GM12878 (cell line): Measurements from ENCODE around the gene HLA-DQB1. TPM values are rescaled to one million over a fixed set of nuclear protein-coding genes. Genes with fewer than 3 reads are reported as not detected.
A peak's percentile ranks its signal among the peaks of the same experiment; 100 is the strongest.

Experiments used
- ATAC-seq: fragments of 200-7000 bp; cut with Tn5 transposase; 3 replicates; pipeline ENCODE4 v1.9.1; 2020; ENCODE audit warnings: mild to moderate bottlenecking, moderate library complexity
- BruUV-seq: library from RNA; stranded (reverse); fragments of 400-500 nt; replicated peaks from 2 replicates; lab custom pipeline; 2021; lab: Mats Ljungman, UMichigan
- CTCF ChIA-PET: fragments of 300-600 bp; sonication (Branson Sonifier 250); formaldehyde crosslinking; extraction: SDS; loops from one replicate; lab custom pipeline; 2021; ENCODE audit warnings: inconsistent platforms; lab: Yijun Ruan, JAX
- POLR2A ChIA-PET: fragments of 350-600 bp; formaldehyde crosslinking; extraction: SDS; loops from one replicate; lab custom pipeline; 2021; ENCODE audit warnings: inconsistent platforms; lab: Charles Lee
- RAD21 ChIA-PET: fragments of 300-600 bp; sonication (Branson Sonifier 250); formaldehyde crosslinking; loops from one replicate; lab custom pipeline; 2023; ENCODE audit warnings: antibody characterized with exemption; ENCODE audit not compliant: unreplicated experiment; lab: Charles Lee
- SMC1A ChIA-PET: fragments of 300-600 bp; sonication (Branson Sonifier 250); formaldehyde crosslinking; loops from one replicate; lab custom pipeline; 2023; ENCODE audit not compliant: unreplicated experiment, uncharacterized antibody; lab: Charles Lee
- DNase-seq: peaks from one replicate; pipeline ENCODE4 v3.0.0-alpha.2; 2011; ENCODE audit warnings: low read depth, low spot score
- FAIRE-seq: peaks from 3 replicates; lab custom pipeline; 2011; peaks lifted over from hg19 to GRCh38; lab: Jason Lieb, UNC
- H2AFZ ChIP-seq: 2 replicates; pipeline ENCODE4 v1.6.0; 2011; ENCODE audit warnings: low read depth, low read length, control low read depth; ENCODE audit not compliant: control insufficient read depth
- H3K27ac ChIP-seq: 2 replicates; pipeline ENCODE4 v1.5.1; 2011; ENCODE audit warnings: control low read depth; ENCODE audit not compliant: control insufficient read depth, insufficient read depth
- H3K27me3 ChIP-seq, 2 experiments: replicated peaks in 1 of 2; 2 replicates each; pipeline versions ENCODE4 v1.6.0 to v1.6.1; 2011; ENCODE audit warnings: low read length in 1 of 2; ENCODE audit not compliant: control insufficient read depth in 2 of 2, insufficient read depth in 2 of 2
- H3K36me3 ChIP-seq, 2 experiments: 2 replicates each; pipeline ENCODE4 v1.5.1; 2011; ENCODE audit warnings: low read length in 1 of 2; ENCODE audit not compliant: control insufficient read depth in 2 of 2, insufficient read depth in 2 of 2
- H3K4me1 ChIP-seq: 2 replicates; pipeline ENCODE4 v1.6.1; 2011; ENCODE audit warnings: mild to moderate bottlenecking, low read length, moderate library complexity, mixed read lengths; ENCODE audit not compliant: control insufficient read depth, insufficient read depth
- H3K4me2 ChIP-seq: 2 replicates; pipeline ENCODE4 v1.6.0; 2011; ENCODE audit warnings: control low read depth; ENCODE audit not compliant: control insufficient read depth, insufficient read depth
- H3K4me3 ChIP-seq: fragments of 200-600 bp; sonication (generic); 2 replicates; pipeline ENCODE4 v1.5.1; 2016
- H3K79me2 ChIP-seq: 2 replicates; pipeline ENCODE4 v1.6.0; 2011; ENCODE audit warnings: low read length; ENCODE audit not compliant: control insufficient read depth, insufficient read depth
- H3K9ac ChIP-seq: 2 replicates; pipeline ENCODE4 v1.8.0; 2011; ENCODE audit warnings: low read length, control low read depth, mixed read lengths; ENCODE audit not compliant: control insufficient read depth, insufficient read depth
- H3K9me3 ChIP-seq: replicated peaks from 3 replicates; pipeline ENCODE4 v1.5.1; 2011; ENCODE audit warnings: mild to moderate bottlenecking, low read length; ENCODE audit not compliant: control insufficient read depth, insufficient read depth
- H4K20me1 ChIP-seq: 2 replicates; pipeline ENCODE4 v1.6.0; 2011; ENCODE audit not compliant: control insufficient read depth, insufficient read depth
- E2F4 ChIP-seq: IDR thresholded peaks from 2 replicates; pipeline ENCODE4 v1.6.1; 2012; ENCODE audit warnings: low read depth, low read length, improper control_type of control experiment
- FOXM1 ChIP-seq: IDR thresholded peaks from 2 replicates; pipeline ENCODE4 v1.6.1; 2012; ENCODE audit warnings: low read depth, mild to moderate bottlenecking, inconsistent platforms, low read length, moderate library complexity
- HDAC6 ChIP-seq: fragments of 200-600 bp; sonication (generic); IDR thresholded peaks from one replicate; pipeline ENCODE4 v1.8.0; 2017; ENCODE audit warnings: antibody characterized with exemption; ENCODE audit not compliant: unreplicated experiment
- MEF2A ChIP-seq: IDR thresholded peaks from 2 replicates; pipeline ENCODE4 v1.6.1; 2011; ENCODE audit warnings: low read depth, mild to moderate bottlenecking, low read length, moderate library complexity; ENCODE audit not compliant: insufficient read depth
- NFIC ChIP-seq: IDR thresholded peaks from 2 replicates; pipeline ENCODE4 v1.6.1; 2012; ENCODE audit warnings: low read depth, mild to moderate bottlenecking, inconsistent platforms, low read length, moderate library complexity
- NFXL1 ChIP-seq: fragments of 450-650 bp; IDR thresholded peaks from 2 replicates; pipeline ENCODE4 v1.6.1; 2017; ENCODE audit warnings: antibody characterized with exemption, mild to moderate bottlenecking, borderline replicate concordance
- NR2F1 ChIP-seq: fragments of 450-650 bp; conservative IDR thresholded peaks from 2 replicates; pipeline ENCODE4 v1.6.1; 2017; ENCODE audit warnings: mild to moderate bottlenecking
- POLR2A ChIP-seq: IDR thresholded peaks from 2 replicates; pipeline ENCODE4 v1.6.1; 2011; ENCODE audit warnings: low read depth, mild to moderate bottlenecking, low read length
- POLR2AphosphoS2 ChIP-seq: IDR thresholded peaks from 2 replicates; pipeline ENCODE4 v1.6.1; 2011; ENCODE audit warnings: low read depth, mild to moderate bottlenecking, low read length, improper control_type of control experiment, moderate library complexity
- POLR2AphosphoS5 ChIP-seq: IDR thresholded peaks from 2 replicates; pipeline ENCODE4 v1.6.1; 2011; ENCODE audit warnings: mild to moderate bottlenecking, low read length, inconsistent platforms
- RB1 ChIP-seq: fragments of 450-650 bp; formaldehyde crosslinking; IDR thresholded peaks from 2 replicates; pipeline ENCODE4 v1.6.1; 2017; ENCODE audit warnings: mild to moderate bottlenecking, borderline replicate concordance
- SMAD1 ChIP-seq: fragments of 450-650 bp; IDR thresholded peaks from 2 replicates; pipeline ENCODE4 v1.6.1; 2018; ENCODE audit warnings: mild to moderate bottlenecking, low read depth; ENCODE audit not compliant: partially characterized antibody
- SMAD5 ChIP-seq: IDR thresholded peaks from 2 replicates; pipeline ENCODE4 v1.6.1; 2016; ENCODE audit warnings: antibody characterized with exemption, low read depth
- ZBTB4 ChIP-seq: fragments of 450-650 bp; formaldehyde crosslinking; IDR thresholded peaks from 2 replicates; pipeline ENCODE4 v1.4.0; 2022; ENCODE audit warnings: mild to moderate bottlenecking, moderate library complexity
- ZNF207 ChIP-seq: fragments of 450-650 bp; IDR thresholded peaks from 2 replicates; pipeline ENCODE4 v1.6.1; 2014; ENCODE audit warnings: antibody characterized with exemption, mild to moderate bottlenecking, borderline replicate concordance
- ZNF217 ChIP-seq: fragments of 450-650 bp; IDR thresholded peaks from 2 replicates; pipeline ENCODE4 v1.6.1; 2017; ENCODE audit warnings: antibody characterized with exemption, mild to moderate bottlenecking
- ZNF274 ChIP-seq: IDR thresholded peaks from one replicate; pipeline ENCODE4 v1.8.0; 2011; ENCODE audit not compliant: insufficient read length, insufficient read depth
- ZSCAN29 ChIP-seq: fragments of 450-650 bp; IDR thresholded peaks from 2 replicates; pipeline ENCODE4 v1.6.1; 2017; ENCODE audit warnings: mild to moderate bottlenecking, moderate library complexity
- WGBS: methylation state at CpG from one replicate; pipeline ENCODE4 v1.1.6; 2016; ENCODE audit warnings: low lambda C conversion rate; ENCODE audit not compliant: insufficient replicate concordance, insufficient coverage; ENCODE audit errors: missing lambda C conversion rate; 5-methylcytosine and 5-hydroxymethylcytosine counted together
- in situ Hi-C: fragments of 300-500 bp; cut with MboI; formaldehyde crosslinking; loops from 9 replicates; pipeline ENCODE4 v1.14.3; 2018; ENCODE audit warnings: mixed read lengths
- intact Hi-C: fragments of 100-400 bp; cut with micrococcal nuclease; formaldehyde crosslinking; loops from one replicate; pipeline ENCODE4 v1.14.2; 2022; ENCODE audit not compliant: unreplicated experiment
- polyA plus RNA-seq, 11 experiments: library from polyadenylated mRNA; depleted of rRNA in 4 of 11; unstranded in 6 of 11; stranded (reverse) in 5 of 11; fragments of >200 nt; fragmentation: Nextera tagmentation in 4 of 11; fragmentation: Illumina TruSeq in 1 of 11; extraction: Ambion mirVana in 4 of 11; extraction: Trizol in 1 of 11; gene quantifications; 1 replicate in 1 of 11; 2 replicates in 10 of 11; pipeline versions ENCODE4 v1.2.1 to v1.2.3, GENCODE V29; 2011 to 2016; ENCODE audit warnings: inconsistent platforms in 2 of 11, missing spikeins in 2 of 11, low read depth in 1 of 11
- total RNA-seq, 4 experiments: library from RNA; depleted of rRNA in 3 of 4; stranded (reverse); fragments of >200 nt in 3 of 4; fragmentation: Illumina TruSeq in 1 of 4; extraction: Trizol in 1 of 4; gene quantifications; 2 replicates each; pipeline versions ENCODE4 v1.2.1 to v1.2.3, GENCODE V29; 2013 to 2021

The HLA-DQB1 gene
- total and polyA plus RNA-seq, 10 of the 15 experiments (the other 5 are each of a cell fraction or from before 2014, with no cell fraction given), result 38.1 to 403 (median 91.4) TPM

- no peak for TF ChIP-seq ZSCAN29
- no peak for TF ChIP-seq POLR2AphosphoS2
- 0 out of 2 replicates have a peak, but pooled peaks have one; percentile 14 for TF ChIP-seq FOXM1
These were observed 6.4 kb downstream of the HLA-DQB1 start (continued) for GRCh38 chr6:32659856-32660595.

- Histone ChIP-seq H3K4me1 (no peaks in the 10 kb centered on the region; the same call in 1 of the 2 replicates), H2AFZ (no peak overlapping the region), H3K9ac (no peak overlapping the region), H3K9me3 (peaks cover 2% of the 10 kb centered on the region; the same call in 1 of the 3 replicates), H3K79me2 (peaks cover 6% of the 10 kb centered on the region), H3K4me3 (no peak overlapping the region), H3K36me3 (peaks cover 4 to 6% of the 10 kb centered on the region in 2 experiments; a peak in 3 of 4 replicates), H4K20me1 (no peaks in the 10 kb centered on the region), H3K27me3 (no peaks in the 10 kb centered on the region), H3K4me2 (no peak overlapping the region), H3K27ac (peak overlapping the region; percentile 2; the same call in 1 of the 2 replicates)
- no peak for DNase-seq
- BruUV-seq, result no TSS peak
- CTCF ChIA-PET, result no interaction called here
- 52% methylated on average over 6 of the region's 6 CpGs for WGBS
- RAD21 ChIA-PET, result interaction anchor here (0.9 kb wide), 1 partner anchor 32 kb away, joined by 3 read pairs; no protein-coding TSS in a partner anchor
- intact Hi-C loops, result no loop called here
- FAIRE-seq, result no peak
- SMC1A ChIA-PET, result interaction anchor here (1.0 kb wide), 1 partner anchor 74 kb away, joined by 3 read pairs; no protein-coding TSS in a partner anchor
- peak; percentile 13 for ATAC-seq
- POLR2A ChIA-PET, result interaction anchor here (1.0 kb wide), 1 partner anchor 8 kb away, joined by 4 read pairs; the partner anchor contains the start of gene HLA-DQB1
- in situ Hi-C loops, result no loop called here
- TF ChIP-seq E2F4 (no peak), POLR2AphosphoS2 (peak; percentile 85), RB1 (no peak), POLR2A (peak; percentile 68), ZBTB4 (CRISPR knock-in tag) (peak; percentile 19; the same call in 1 of the 2 replicates), SMAD5 (peak; percentile 60; the same call in 1 of the 2 replicates), ZNF274 (no peak), NR2F1 (0 out of 2 replicates have a peak, but pooled peaks have one; percentile 24), SMAD1 (no peak), NFXL1 (no peak), ZNF207 (no peak), ZNF217 (no peak), MEF2A (no peak), POLR2AphosphoS5 (peak; percentile 80), HDAC6 (no peak), NFIC (no peak)
These were observed 8.1 kb downstream of the HLA-DQB1 start for GRCh38 chr6:32658268-32658897.
